Fibroblast of lung (primary cell): ENCODE data around the gene TBC1D22A. TPM values are rescaled to one million over a fixed set of nuclear protein-coding genes. Genes with fewer than 3 reads are reported as not detected.

ENCODE experiments used
- DNase-seq, 2 donors: peaks; one replicate each; pipeline versions ENCODE4 v3.0.0 to v3.0.0-alpha.2; 2010; ENCODE audit warnings: low read depth in 2 of 2
- H2AFZ ChIP-seq: 2 replicates; pipeline ENCODE4 v1.5.1; 2012; ENCODE audit warnings: low read length, control low read depth, inconsistent platforms
- H3K27ac ChIP-seq: 2 replicates; pipeline ENCODE4 v1.5.1; 2011; ENCODE audit warnings: low read length, control low read depth; ENCODE audit not compliant: insufficient read depth
- H3K27me3 ChIP-seq: 2 replicates; pipeline ENCODE4 v1.5.1; 2011; ENCODE audit warnings: mild to moderate bottlenecking, low read length; ENCODE audit not compliant: control insufficient read depth, insufficient read depth
- H3K36me3 ChIP-seq: 2 replicates; pipeline ENCODE4 v1.5.1; 2011; ENCODE audit warnings: low read length; ENCODE audit not compliant: control insufficient read depth, insufficient read depth
- H3K4me1 ChIP-seq: 2 replicates; pipeline ENCODE4 v1.5.1; 2011; ENCODE audit warnings: low read length; ENCODE audit not compliant: control insufficient read depth, insufficient read depth; ENCODE audit errors: extremely low read depth
- H3K4me2 ChIP-seq: 2 replicates; pipeline ENCODE4 v1.5.1; 2011; ENCODE audit warnings: low read length, control low read depth; ENCODE audit not compliant: insufficient read depth; ENCODE audit errors: extremely low read depth
- H3K4me3 ChIP-seq, 4 experiments: fragments of 200-600 bp in 1 of 4; sonication (generic) in 1 of 4; replicated peaks in 1 of 4; 2 replicates each; pipeline ENCODE4 v1.5.1; 2011 to 2016; ENCODE audit warnings: low read length in 4 of 4, low read depth in 3 of 4, mild to moderate bottlenecking in 3 of 4, control low read depth in 2 of 4, inconsistent platforms in 1 of 4, mixed read lengths in 1 of 4; ENCODE audit not compliant: insufficient read depth in 1 of 4; ENCODE audit errors: control extremely low read depth in 1 of 4
- H3K79me2 ChIP-seq: 2 replicates; pipeline ENCODE4 v1.5.1; 2012; ENCODE audit warnings: mild to moderate bottlenecking, low read length, inconsistent platforms; ENCODE audit not compliant: control insufficient read depth, insufficient read depth
- H3K9ac ChIP-seq: 2 replicates; pipeline ENCODE4 v1.5.1; 2011; ENCODE audit warnings: mild to moderate bottlenecking, low read length, control low read depth; ENCODE audit not compliant: insufficient read depth
- H3K9me3 ChIP-seq: 2 replicates; pipeline ENCODE4 v1.5.1; 2012; ENCODE audit warnings: low read depth, low read length; ENCODE audit not compliant: control insufficient read depth, insufficient read depth
- H4K20me1 ChIP-seq: 2 replicates; pipeline ENCODE4 v1.5.1; 2011; ENCODE audit warnings: low read length; ENCODE audit not compliant: control insufficient read depth, insufficient read depth; ENCODE audit errors: extremely low read depth
- CTCF ChIP-seq, 2 donors: IDR thresholded peaks in 1 of 2; conservative IDR thresholded peaks in 1 of 2; 1 replicate in 1 of 2; 2 replicates in 1 of 2; pipeline ENCODE4 v1.5.1; 2011 to 2012; ENCODE audit warnings: low read length in 2 of 2, control low read depth in 1 of 2, inconsistent platforms in 1 of 2, low read depth in 1 of 2, mild to moderate bottlenecking in 1 of 2
- EZH2 ChIP-seq: IDR thresholded peaks from 2 replicates; pipeline ENCODE4 v1.5.1; 2012; ENCODE audit warnings: low read length, control low read depth, mild to moderate bottlenecking; ENCODE audit errors: missing control alignments
- polyA plus RNA-seq, 2 donors: library from polyadenylated mRNA; depleted of rRNA in 1 of 2; stranded (reverse) in 1 of 2; unstranded in 1 of 2; fragments of >200 nt; gene quantifications; 2 replicates each; pipeline ENCODE4 v1.2.1, GENCODE V29; 2011 to 2012; ENCODE audit warnings: missing spikeins in 1 of 2
- total RNA-seq: library from RNA; depleted of rRNA; stranded (reverse); fragments of >200 nt; gene quantifications from 2 replicates; pipeline ENCODE4 v1.2.1, GENCODE V29; 2014

Gene TBC1D22A
- total and polyA plus RNA-seq, 2 donors (not counting 1 experiment from before 2014, with no cell fraction given), result 11.6 to 17.6 TPM

- Histone ChIP-seq H3K9ac (no peak overlapping the region), H3K4me1 (no peaks in the 10 kb centered on the region), H3K9me3 (no peaks in the 10 kb centered on the region), H3K79me2 (no peaks in the 10 kb centered on the region), H3K27me3 (no peaks in the 10 kb centered on the region), H2AFZ (no peak overlapping the region), H3K27ac (no peak overlapping the region), H4K20me1 (no peaks in the 10 kb centered on the region), H3K4me2 (no peak overlapping the region), H3K36me3 (peaks cover 6% of the 10 kb centered on the region), H3K4me3 (no peak overlapping the region)
- no peak for DNase-seq
- TF ChIP-seq CTCF (conservative IDR thresholded peaks at IDR 0.05 in 1 of 2, IDR thresholded peaks at IDR 0.05 in 1 of 2; ENCODE audit: low read depth in 1 of 2, low read length in 2 of 2) (no peak), EZH2 (no peak)
These were observed 44.3 kb downstream of the TBC1D22A start for GRCh38 chr22:46806794-46807193.

GRCh38 chr22:46807458-46807857, 45.0 kb downstream of the TBC1D22A start:
- H3K9ac ChIP-seq, result no peak overlapping the region
- H2AFZ ChIP-seq, result no peak overlapping the region
- H3K4me2 ChIP-seq, result no peak overlapping the region
- no peaks in the 10 kb centered on the region for H3K27me3 ChIP-seq
- no peaks in the 10 kb centered on the region for H3K4me1 ChIP-seq
- H3K36me3 ChIP-seq, result peaks cover 3% of the 10 kb centered on the region
- DNase-seq, result no peak
- TF ChIP-seq EZH2 (no peak), CTCF (conservative IDR thresholded peaks at IDR 0.05 in 1 of 2, IDR thresholded peaks at IDR 0.05 in 1 of 2; ENCODE audit: low read depth in 1 of 2, low read length in 2 of 2) (no peak)
- no peaks in the 10 kb centered on the region for H3K9me3 ChIP-seq
- no peak overlapping the region for H3K27ac ChIP-seq
- no peaks in the 10 kb centered on the region for H3K79me2 ChIP-seq
- H3K4me3 ChIP-seq, result no peak overlapping the region
- H4K20me1 ChIP-seq, result no peaks in the 10 kb centered on the region

- H3K4me2 ChIP-seq, result no peak overlapping the region
- TF ChIP-seq CTCF (conservative IDR thresholded peaks at IDR 0.05 in 1 of 2, IDR thresholded peaks at IDR 0.05 in 1 of 2; ENCODE audit: low read depth in 1 of 2, low read length in 2 of 2) (no peak), EZH2 (no peak)
- H3K36me3 ChIP-seq, result peaks cover 3% of the 10 kb centered on the region
- peaks cover 3% of the 10 kb centered on the region for H3K4me1 ChIP-seq
- H3K4me3 ChIP-seq, result no peak overlapping the region
- no peaks in the 10 kb centered on the region for H3K79me2 ChIP-seq
- no peak overlapping the region for H3K9ac ChIP-seq
- H3K9me3 ChIP-seq, result no peaks in the 10 kb centered on the region
- no peaks in the 10 kb centered on the region for H3K27me3 ChIP-seq
- DNase-seq, result no peak
- H2AFZ ChIP-seq, result no peak overlapping the region
- H4K20me1 ChIP-seq, result no peaks in the 10 kb centered on the region
- no peak overlapping the region for H3K27ac ChIP-seq
These were observed 46.9 kb downstream of the TBC1D22A start for GRCh38 chr22:46809153-46809885.
